D721Med (cell line): ENCODE data around the gene SPDYC.

Experiments used
- DNase-seq: peaks from one replicate; pipeline ENCODE4 v3.0.0; 2011; ENCODE audit warnings: low spot score; ENCODE audit not compliant: insufficient read length
- FAIRE-seq: peaks from 2 replicates; lab custom pipeline; 2011; peaks lifted over from hg19 to GRCh38; lab: Jason Lieb, UNC
- TF ChIP-seq, protein P1 (sequence below): IDR thresholded peaks from 2 replicates; pipeline ENCODE4 v1.5.1; 2012; ENCODE audit warnings: mild to moderate bottlenecking, control low read depth; ENCODE audit not compliant: insufficient read depth; ENCODE audit errors: missing control alignments

SPDYC gene

GRCh38 chr11:65219930-65220213, 49.8 kb downstream of the SPDYC start:
- TF ChIP-seq, protein P1, sequence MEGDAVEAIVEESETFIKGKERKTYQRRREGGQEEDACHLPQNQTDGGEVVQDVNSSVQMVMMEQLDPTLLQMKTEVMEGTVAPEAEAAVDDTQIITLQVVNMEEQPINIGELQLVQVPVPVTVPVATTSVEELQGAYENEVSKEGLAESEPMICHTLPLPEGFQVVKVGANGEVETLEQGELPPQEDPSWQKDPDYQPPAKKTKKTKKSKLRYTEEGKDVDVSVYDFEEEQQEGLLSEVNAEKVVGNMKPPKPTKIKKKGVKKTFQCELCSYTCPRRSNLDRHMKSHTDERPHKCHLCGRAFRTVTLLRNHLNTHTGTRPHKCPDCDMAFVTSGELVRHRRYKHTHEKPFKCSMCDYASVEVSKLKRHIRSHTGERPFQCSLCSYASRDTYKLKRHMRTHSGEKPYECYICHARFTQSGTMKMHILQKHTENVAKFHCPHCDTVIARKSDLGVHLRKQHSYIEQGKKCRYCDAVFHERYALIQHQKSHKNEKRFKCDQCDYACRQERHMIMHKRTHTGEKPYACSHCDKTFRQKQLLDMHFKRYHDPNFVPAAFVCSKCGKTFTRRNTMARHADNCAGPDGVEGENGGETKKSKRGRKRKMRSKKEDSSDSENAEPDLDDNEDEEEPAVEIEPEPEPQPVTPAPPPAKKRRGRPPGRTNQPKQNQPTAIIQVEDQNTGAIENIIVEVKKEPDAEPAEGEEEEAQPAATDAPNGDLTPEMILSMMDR = no peak
- DNase-seq (no peak), FAIRE-seq (no peak)

GRCh38 chr11:65221026-65221425, 51.0 kb downstream of the SPDYC start:
- FAIRE-seq (no peak), DNase-seq (no peak)
- TF ChIP-seq, protein P1 = no peak
